Prostate gland (tissue), 2 donors: Measurements from ENCODE around the gene ISY1. TPM values are rescaled to one million over a fixed set of nuclear protein-coding genes. Genes with fewer than 3 reads are reported as not detected.

ENCODE experiments used
- DNase-seq: peaks from one replicate; pipeline ENCODE4 v3.0.0-alpha.2; 2019; ENCODE audit warnings: low spot score
- H3K27ac ChIP-seq, 2 donors: fragments of 200-600 bp; sonication (generic); 2 replicates each; pipeline ENCODE4 v1.5.1; 2017 to 2019
- H3K27me3 ChIP-seq: fragments of 200-600 bp; sonication (generic); replicated peaks from 2 replicates; pipeline ENCODE4 v1.5.1; 2019; ENCODE audit not compliant: insufficient read depth
- H3K36me3 ChIP-seq, 2 donors: fragments of 200-600 bp; sonication (generic); 1 replicate in 1 of 2; 2 replicates in 1 of 2; pipeline versions ENCODE4 v1.5.1 to v1.8.1; 2017 to 2019
- H3K4me1 ChIP-seq: fragments of 200-600 bp; sonication (generic); replicated peaks from 2 replicates; pipeline ENCODE4 v1.5.1; 2019
- H3K4me3 ChIP-seq, 2 donors: fragments of 200-600 bp; sonication (generic); 2 replicates each; pipeline ENCODE4 v1.5.1; 2017 to 2019
- H3K9me3 ChIP-seq: fragments of 200-600 bp; sonication (generic); 2 replicates; pipeline ENCODE4 v1.5.1; 2017
- POLR2A ChIP-seq: fragments of 450-650 bp; IDR thresholded peaks from one replicate; pipeline ENCODE4 v1.6.1; 2016; ENCODE audit warnings: antibody characterized with exemption, mild to moderate bottlenecking
- POLR2AphosphoS5 ChIP-seq: sonication (generic); formaldehyde crosslinking; IDR thresholded peaks from one replicate; pipeline ENCODE4 v1.6.1; 2017; ENCODE audit warnings: antibody characterized with exemption
- WGBS: methylation state at CpG from one replicate; pipeline ENCODE4 v1.1.5; 2018; 5-methylcytosine and 5-hydroxymethylcytosine counted together
- intact Hi-C: fragments of 100-400 bp; cut with DNase I; formaldehyde crosslinking; loops from one replicate; pipeline ENCODE4 v1.14.2; 2022
- total RNA-seq, 2 donors: library from RNA; depleted of rRNA; stranded (reverse); fragments of >200 nt; gene quantifications; one replicate each; pipeline ENCODE4 v1.1.0, GENCODE V29; 2016
- TF ChIP-seq, protein P1 (sequence below), 4 experiments: fragments of 200-600 bp in 2 of 4; fragments of 450-650 bp in 2 of 4; sonication (generic) in 2 of 4; IDR thresholded peaks; 1 replicate in 3 of 4; 2 replicates in 1 of 4; pipeline ENCODE4 v1.5.1; 2016 to 2019; ENCODE audit warnings: antibody characterized with exemption in 4 of 4, mild to moderate bottlenecking in 2 of 4, moderate library complexity in 2 of 4

Gene ISY1
- total RNA-seq, 2 donors from 2014 or later = 22.3 to 29.1 TPM

DNA sequence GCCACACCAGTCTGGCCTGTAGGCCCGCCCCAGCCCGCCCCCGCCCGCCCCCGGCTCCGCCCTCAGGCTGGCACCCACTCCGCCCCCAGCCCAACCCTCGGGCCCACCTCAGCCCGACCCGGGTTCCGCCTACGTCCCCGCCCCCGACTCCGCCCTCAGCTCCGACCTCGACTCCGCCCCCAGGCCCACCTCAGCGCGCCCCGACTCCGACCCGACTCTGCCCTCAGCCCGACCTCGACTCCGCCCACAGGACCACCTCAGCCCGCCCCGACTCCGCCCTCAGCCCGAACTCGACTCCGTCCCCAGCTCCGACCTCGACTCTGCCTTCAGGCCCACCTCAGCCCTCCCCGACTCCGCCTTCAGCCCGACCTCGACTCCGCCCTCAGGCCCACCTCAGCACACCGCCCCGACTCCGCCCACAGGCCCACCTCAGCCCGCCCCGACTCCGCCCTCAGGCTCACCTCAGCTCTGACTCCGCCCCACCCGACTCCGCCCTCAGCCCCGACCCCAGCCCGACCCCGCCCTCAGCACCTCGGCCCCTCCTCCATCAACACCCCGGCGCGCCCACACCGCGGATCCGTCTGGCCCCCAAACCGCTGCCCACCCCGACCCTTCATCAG is 39.0 kb downstream of the ISY1 start, which contains the start of gene RAB43:
RAB43 (minus strand) TSS at position 13 of the 620 bp plus-strand sequence. CDS start 315 bp downstream, outside the sequence.
- Histone ChIP-seq H3K9me3 (no peaks in the 10 kb centered on the region), H3K4me3 (peak within 1 kb of the TSS; percentile 77 to 97), H3K27me3 (no peaks in the 10 kb centered on the region), H3K27ac (peak within 1 kb of the TSS; percentile 92 to 94), H3K4me1 (peaks cover 4% of the 10 kb centered on the region), H3K36me3 (no peaks in the 10 kb centered on the region)
- intact Hi-C loops = no loop called here
- peak; percentile 91 for DNase-seq
- no peak for TF ChIP-seq POLR2AphosphoS5
- no peak for TF ChIP-seq POLR2A
- TF ChIP-seq, protein P1, sequence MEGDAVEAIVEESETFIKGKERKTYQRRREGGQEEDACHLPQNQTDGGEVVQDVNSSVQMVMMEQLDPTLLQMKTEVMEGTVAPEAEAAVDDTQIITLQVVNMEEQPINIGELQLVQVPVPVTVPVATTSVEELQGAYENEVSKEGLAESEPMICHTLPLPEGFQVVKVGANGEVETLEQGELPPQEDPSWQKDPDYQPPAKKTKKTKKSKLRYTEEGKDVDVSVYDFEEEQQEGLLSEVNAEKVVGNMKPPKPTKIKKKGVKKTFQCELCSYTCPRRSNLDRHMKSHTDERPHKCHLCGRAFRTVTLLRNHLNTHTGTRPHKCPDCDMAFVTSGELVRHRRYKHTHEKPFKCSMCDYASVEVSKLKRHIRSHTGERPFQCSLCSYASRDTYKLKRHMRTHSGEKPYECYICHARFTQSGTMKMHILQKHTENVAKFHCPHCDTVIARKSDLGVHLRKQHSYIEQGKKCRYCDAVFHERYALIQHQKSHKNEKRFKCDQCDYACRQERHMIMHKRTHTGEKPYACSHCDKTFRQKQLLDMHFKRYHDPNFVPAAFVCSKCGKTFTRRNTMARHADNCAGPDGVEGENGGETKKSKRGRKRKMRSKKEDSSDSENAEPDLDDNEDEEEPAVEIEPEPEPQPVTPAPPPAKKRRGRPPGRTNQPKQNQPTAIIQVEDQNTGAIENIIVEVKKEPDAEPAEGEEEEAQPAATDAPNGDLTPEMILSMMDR (IDR thresholded peaks at IDR 0.05) = no peak
- 4% methylated on average over 51 of the region's 60 CpGs for WGBS

DNA sequence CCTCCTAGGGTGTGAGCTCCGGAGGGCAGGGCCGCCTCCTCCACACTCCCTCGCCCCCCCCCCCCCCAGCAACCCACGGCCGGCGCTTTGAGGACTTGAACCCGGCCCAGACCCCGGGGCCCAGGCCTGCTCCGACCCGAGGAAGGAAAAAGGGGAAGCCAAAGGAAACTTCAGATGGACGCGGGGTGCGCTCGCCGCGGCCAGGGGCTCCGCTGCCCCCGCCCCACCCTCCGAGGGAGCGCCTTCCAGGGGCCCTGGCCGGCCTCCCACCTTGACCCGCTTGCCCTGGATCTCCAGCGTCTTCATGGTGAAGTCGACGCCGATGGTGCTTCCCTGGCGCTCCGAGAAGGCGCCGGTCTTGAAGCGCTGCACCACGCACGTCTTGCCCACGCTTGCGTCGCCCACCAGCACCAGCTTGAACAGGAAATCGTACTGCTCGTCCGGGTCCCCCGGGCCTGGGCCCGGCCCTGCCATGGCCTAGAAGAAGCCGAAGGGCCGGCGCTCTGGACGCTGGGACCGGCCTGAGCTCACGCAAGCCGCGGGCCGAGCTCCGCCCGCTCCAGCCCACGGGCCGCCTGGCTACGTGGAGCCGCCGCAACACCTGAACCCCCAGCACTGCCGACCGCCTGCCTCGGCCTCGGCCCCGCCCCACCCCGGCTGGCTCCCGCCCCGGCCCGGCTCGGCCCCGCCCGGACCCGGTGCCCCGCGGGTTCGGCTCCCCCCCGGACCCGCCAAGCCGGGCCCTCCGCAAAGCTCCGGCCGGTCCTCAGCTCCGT is 39.7 kb downstream of the ISY1 start:
- Histone ChIP-seq H3K27me3 (no peaks in the 10 kb centered on the region), H3K36me3 (no peaks in the 10 kb centered on the region), H3K27ac (peak overlapping the region; percentile 92 to 94), H3K9me3 (no peaks in the 10 kb centered on the region), H3K4me1 (peaks cover 10% of the 10 kb centered on the region), H3K4me3 (peak overlapping the region; percentile 77 to 97)
- intact Hi-C loops = no loop called here
- TF ChIP-seq POLR2A = peak; percentile 52
- TF ChIP-seq POLR2AphosphoS5 = peak; percentile 24
- TF ChIP-seq, protein P1 (IDR thresholded peaks at IDR 0.05) = no peak
- WGBS = under 1% methylated on average over 36 of the region's 80 CpGs
- no peak for DNase-seq

DNA sequence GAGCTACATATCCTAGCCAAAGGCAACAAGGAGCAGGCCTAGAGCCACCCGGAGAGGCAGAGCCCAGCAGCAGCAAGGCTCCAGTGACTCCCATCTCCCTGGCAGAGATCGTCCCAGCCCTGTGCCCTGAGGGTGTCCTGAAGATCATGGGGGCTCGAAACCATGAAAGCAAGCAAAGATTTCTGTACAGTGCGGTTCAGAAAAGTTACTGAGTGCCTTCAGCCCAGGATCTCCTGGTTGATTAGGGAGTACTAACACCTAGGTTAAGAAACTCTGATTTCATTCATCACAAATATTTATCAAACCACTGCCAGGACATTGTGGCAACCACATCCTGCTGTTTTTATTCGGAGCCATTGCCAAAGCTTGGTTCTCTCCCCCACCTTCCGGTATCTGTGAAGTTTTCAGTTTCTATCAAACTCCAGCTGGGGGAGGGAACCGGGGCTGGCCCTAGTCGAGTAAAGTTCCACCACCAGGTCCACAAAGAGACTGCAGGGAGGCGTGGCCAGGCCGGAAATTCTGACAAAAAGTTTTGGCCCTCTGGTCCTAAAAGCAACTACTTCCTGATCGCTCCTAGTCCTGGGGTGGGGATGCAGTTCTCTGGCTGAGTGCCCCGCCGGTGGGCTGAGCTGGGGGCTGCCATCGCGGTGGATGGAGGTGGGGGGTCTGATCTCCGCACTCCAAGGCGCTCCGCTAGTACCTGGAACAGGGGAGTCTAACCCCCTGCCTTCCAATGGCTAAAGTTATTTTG is 40.4 kb downstream of the ISY1 start:
- peaks cover 11% of the 10 kb centered on the region for H3K4me1 ChIP-seq
- DNase-seq = peak; percentile 87
- 1% methylated on average over 18 of the region's 18 CpGs for WGBS
- no peaks in the 10 kb centered on the region for H3K9me3 ChIP-seq
- TF ChIP-seq POLR2A = peak; percentile 89
- TF ChIP-seq, protein P1 (IDR thresholded peaks at IDR 0.05) = peak in 3 of 4 experiments; percentile 7 to 54 (median 38)
- TF ChIP-seq POLR2AphosphoS5 = peak; percentile 90
- no peaks in the 10 kb centered on the region for H3K27me3 ChIP-seq
- H3K36me3 ChIP-seq = no peaks in the 10 kb centered on the region
- intact Hi-C loops = no loop called here
- peak overlapping the region; percentile 77 to 97 for H3K4me3 ChIP-seq
- peak overlapping the region; percentile 92 to 94 for H3K27ac ChIP-seq

DNA sequence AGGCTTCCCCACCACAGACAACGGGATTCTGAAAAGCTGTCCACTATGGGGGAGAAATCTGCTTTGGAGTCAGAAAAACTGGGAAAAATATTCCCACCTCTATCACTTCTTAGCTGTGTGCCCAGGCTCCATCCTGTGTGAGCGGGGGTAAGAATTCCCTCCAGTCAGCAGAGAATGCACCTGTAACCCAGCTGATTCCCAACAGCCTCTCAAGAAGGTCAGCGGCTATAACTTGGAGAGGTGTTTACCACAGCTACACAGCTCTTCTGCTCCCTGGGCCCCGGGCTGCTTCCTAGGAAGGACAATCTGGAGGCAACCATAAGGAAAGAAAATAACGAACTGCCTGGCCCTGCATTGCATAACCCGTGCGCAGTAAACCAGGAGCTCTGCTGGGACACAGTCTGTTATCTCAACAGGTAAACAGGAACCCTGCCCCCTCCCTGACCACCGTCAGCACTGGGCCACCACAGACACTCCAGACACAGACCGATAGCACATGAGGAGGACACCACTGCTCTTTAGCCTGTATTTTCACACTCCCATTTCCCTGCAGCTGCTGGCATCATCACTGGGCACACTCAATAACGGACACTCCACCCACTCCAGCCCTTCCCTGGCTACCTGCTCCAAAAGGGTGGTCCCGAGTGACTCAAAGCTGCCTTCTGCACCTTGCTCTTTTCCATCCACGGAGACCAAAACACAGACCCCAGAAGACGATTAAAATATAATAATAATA is 41.3 kb downstream of the ISY1 start:
- 23% methylated on average over 13 of the region's 13 CpGs for WGBS
- DNase-seq = peak; percentile 62
- H3K4me3 ChIP-seq = peak overlapping the region; percentile 77 to 97
- intact Hi-C loops = no loop called here
- no peaks in the 10 kb centered on the region for H3K36me3 ChIP-seq
- no peaks in the 10 kb centered on the region for H3K27me3 ChIP-seq
- H3K9me3 ChIP-seq = no peaks in the 10 kb centered on the region
- no peak for TF ChIP-seq POLR2A
- peaks cover 11% of the 10 kb centered on the region for H3K4me1 ChIP-seq
- peak overlapping the region; percentile 92 to 94 for H3K27ac ChIP-seq
